AG04450 (cell line): Measurements from ENCODE around the gene PREX1. TPM values are rescaled to one million over a fixed set of nuclear protein-coding genes. Genes with fewer than 3 reads are reported as not detected.

Experiments used
- CTCF ChIA-PET: fragments of 300-600, 350-600 bp; formaldehyde crosslinking; extraction: SDS; loops from one replicate; lab custom pipeline; 2022; ENCODE audit warnings: antibody characterized with exemption, inconsistent platforms; lab: Charles Lee
- POLR2A ChIA-PET: fragments of 350-600 bp; formaldehyde crosslinking; extraction: SDS; loops from one replicate; lab custom pipeline; 2021; ENCODE audit warnings: antibody characterized with exemption, inconsistent platforms; lab: Yijun Ruan, JAX
- DNase-seq: peaks from one replicate; pipeline ENCODE4 v3.0.0-alpha.2; 2011; ENCODE audit warnings: low read depth, low spot score
- H3K27ac ChIP-seq: one replicate; pipeline ENCODE4 v1.5.1; 2012; ENCODE audit warnings: low read depth, low read length, control low read depth
- H3K27me3 ChIP-seq: one replicate; pipeline ENCODE4 v1.6.0; 2012; ENCODE audit warnings: low read length; ENCODE audit not compliant: control insufficient read depth, insufficient read depth
- H3K4me3 ChIP-seq: 2 replicates; pipeline ENCODE4 v1.5.1; 2011; ENCODE audit warnings: mild to moderate bottlenecking, low read depth, low read length, control low read depth
- H3K9me3 ChIP-seq: 2 replicates; pipeline ENCODE4 v1.5.1; 2012; ENCODE audit warnings: low read length; ENCODE audit not compliant: control insufficient read depth, insufficient read depth
- polyA plus RNA-seq: library from polyadenylated mRNA; depleted of rRNA; stranded (reverse); fragments of >200 nt; gene quantifications from 2 replicates; pipeline ENCODE4 v1.2.3, GENCODE V29; 2011
- TF ChIP-seq, protein P1 (sequence below): IDR thresholded peaks from 2 replicates; pipeline ENCODE4 v1.5.1; 2011; ENCODE audit warnings: low read depth, low read length, control low read depth, inconsistent platforms

PREX1 gene
- polyA plus RNA-seq, 1 experiment = 0.69 TPM

GRCh38 chr20:48709058-48709691 lies 118.6 kb downstream of the PREX1 start:
- TF ChIP-seq, protein P1, sequence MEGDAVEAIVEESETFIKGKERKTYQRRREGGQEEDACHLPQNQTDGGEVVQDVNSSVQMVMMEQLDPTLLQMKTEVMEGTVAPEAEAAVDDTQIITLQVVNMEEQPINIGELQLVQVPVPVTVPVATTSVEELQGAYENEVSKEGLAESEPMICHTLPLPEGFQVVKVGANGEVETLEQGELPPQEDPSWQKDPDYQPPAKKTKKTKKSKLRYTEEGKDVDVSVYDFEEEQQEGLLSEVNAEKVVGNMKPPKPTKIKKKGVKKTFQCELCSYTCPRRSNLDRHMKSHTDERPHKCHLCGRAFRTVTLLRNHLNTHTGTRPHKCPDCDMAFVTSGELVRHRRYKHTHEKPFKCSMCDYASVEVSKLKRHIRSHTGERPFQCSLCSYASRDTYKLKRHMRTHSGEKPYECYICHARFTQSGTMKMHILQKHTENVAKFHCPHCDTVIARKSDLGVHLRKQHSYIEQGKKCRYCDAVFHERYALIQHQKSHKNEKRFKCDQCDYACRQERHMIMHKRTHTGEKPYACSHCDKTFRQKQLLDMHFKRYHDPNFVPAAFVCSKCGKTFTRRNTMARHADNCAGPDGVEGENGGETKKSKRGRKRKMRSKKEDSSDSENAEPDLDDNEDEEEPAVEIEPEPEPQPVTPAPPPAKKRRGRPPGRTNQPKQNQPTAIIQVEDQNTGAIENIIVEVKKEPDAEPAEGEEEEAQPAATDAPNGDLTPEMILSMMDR = no peak
- peaks cover 2% of the 10 kb centered on the region for H3K27me3 ChIP-seq
- ChIA-PET CTCF (interaction anchor here (0.7 kb wide), 1 partner anchor 49 kb away, joined by 3 read pairs; no protein-coding TSS in a partner anchor), POLR2A (no interaction called here)
- H3K9me3 ChIP-seq = no peaks in the 10 kb centered on the region
- no peak overlapping the region for H3K27ac ChIP-seq
- H3K4me3 ChIP-seq = no peak overlapping the region
- DNase-seq = no peak

- no peak overlapping the region for H3K4me3 ChIP-seq
- peaks cover 3% of the 10 kb centered on the region for H3K27me3 ChIP-seq
- TF ChIP-seq, protein P1 = no peak
- ChIA-PET CTCF (no interaction called here), POLR2A (no interaction called here)
- H3K27ac ChIP-seq = no peak overlapping the region
- H3K9me3 ChIP-seq = no peaks in the 10 kb centered on the region
- no peak for DNase-seq
Measured at GRCh38 chr20:48708630-48709029, 119.2 kb downstream of the PREX1 start.

DNA sequence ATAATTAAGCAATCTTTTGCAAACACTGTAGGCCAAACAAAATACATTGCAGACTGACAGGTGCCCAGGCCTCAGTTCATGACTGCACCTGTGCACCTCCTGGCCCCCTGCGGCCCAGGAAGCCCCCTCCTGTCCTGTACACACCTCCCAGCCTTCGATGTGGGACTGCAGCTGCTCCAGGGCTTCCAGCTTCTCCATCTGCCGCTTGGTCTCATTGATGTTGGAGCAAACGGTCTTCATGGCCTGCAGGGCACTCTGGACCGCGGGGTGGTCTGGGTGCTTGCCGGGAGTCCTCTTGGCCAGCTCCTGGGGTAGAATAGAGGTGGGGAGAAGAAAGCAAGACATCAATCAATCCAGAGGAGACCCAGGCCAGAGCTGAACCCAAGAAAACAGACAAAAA lies 119.7 kb downstream of the PREX1 start:
- H3K27me3 ChIP-seq = peaks cover 6% of the 10 kb centered on the region
- no peak for DNase-seq
- POLR2A ChIA-PET = no interaction called here
- TF ChIP-seq, protein P1 = no peak
- no peak overlapping the region for H3K27ac ChIP-seq
- CTCF ChIA-PET = no interaction called here
- H3K4me3 ChIP-seq = no peak overlapping the region
- H3K9me3 ChIP-seq = no peaks in the 10 kb centered on the region

GRCh38 chr20:48706710-48707365 lies 121.0 kb downstream of the PREX1 start:
- TF ChIP-seq, protein P1 = no peak

GRCh38 chr20:48706116-48706656 lies 121.6 kb downstream of the PREX1 start:
- Histone ChIP-seq H3K4me3 (no peak overlapping the region), H3K9me3 (no peaks in the 10 kb centered on the region), H3K27me3 (peaks cover 6% of the 10 kb centered on the region), H3K27ac (no peak overlapping the region)
- ChIA-PET POLR2A (no interaction called here), CTCF (no interaction called here)
- TF ChIP-seq, protein P1 = no peak
- no peak for DNase-seq

More at GRCh38 chr20:48706710-48707365, 121.0 kb downstream of the PREX1 start:
- ChIA-PET CTCF (no interaction called here), POLR2A (no interaction called here)
- H3K9me3 ChIP-seq = no peaks in the 10 kb centered on the region
- no peak overlapping the region for H3K4me3 ChIP-seq
- peaks cover 6% of the 10 kb centered on the region for H3K27me3 ChIP-seq
- DNase-seq = no peak
- no peak overlapping the region for H3K27ac ChIP-seq
